NCI-H187 (cell line): ENCODE results near the gene ASXL1.
A peak's percentile ranks its signal among the peaks of the same experiment; 100 is the strongest.
"Not testable (repeated sequence)": the region's sequence is repeated elsewhere in the genome, so short reads cannot be mapped to it uniquely, and the experiment has no call there.

Experiments used
- DNase-seq, 2 experiments: peaks; one replicate each; lab custom pipeline; 2025; lab: John Stamatoyannopoulos, UW

Gene ASXL1

DNA sequence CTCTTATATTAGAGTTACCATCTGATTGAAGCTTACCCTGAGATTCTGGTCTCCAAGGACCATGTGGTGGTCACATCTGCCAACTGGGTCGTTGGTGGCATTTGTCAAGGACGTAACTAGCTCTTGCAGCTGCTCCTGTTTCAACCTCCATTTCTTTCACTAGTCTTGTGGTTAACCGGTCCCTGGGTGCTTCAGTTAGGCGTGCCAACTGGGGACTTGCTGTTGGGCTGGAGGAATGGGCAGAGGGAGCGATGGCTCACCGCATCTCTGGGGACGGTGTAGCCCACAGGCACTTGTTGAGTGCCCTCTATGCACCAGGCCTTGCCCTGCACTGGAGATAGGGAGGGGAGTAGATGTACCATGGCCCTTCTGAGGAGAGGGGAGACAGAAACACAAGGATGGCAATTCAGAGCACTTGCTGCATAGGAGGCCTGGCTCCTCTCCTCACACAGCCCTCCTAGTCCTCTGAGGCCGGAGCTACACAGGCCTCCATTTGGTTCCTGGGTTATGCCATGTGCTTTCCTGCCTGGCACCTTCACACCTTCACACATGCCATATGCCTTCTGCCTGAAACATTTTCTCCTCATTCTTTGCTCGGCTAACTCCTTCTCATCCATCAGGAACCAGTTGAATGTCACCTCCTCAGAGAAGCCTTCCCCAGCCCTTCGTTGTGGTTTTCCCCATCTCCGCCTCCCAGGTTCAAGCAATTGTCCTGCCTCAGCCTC, 20.0 kb upstream of the ASXL1 start:
- no peak for DNase-seq

DNA sequence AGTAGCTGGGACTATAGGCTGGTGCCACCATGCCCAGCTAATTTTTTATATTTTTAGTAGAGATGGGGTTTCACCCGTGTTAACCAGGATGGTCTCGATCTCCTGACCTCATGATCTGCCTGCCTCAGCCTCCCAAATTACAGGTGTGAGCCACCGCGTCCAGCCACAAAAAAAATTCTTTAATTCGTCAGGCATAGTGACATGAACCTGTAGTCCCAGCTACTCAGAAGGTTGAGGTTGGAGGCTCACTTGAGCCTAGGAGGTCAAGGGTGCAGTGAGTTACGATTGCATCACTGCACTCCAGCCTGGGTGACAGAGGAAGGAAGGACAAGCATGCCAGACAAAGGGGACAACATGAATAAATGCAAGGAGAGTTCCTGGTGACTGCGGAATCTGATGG, 19.5 kb upstream of the ASXL1 start:
- no peak for DNase-seq

DNA sequence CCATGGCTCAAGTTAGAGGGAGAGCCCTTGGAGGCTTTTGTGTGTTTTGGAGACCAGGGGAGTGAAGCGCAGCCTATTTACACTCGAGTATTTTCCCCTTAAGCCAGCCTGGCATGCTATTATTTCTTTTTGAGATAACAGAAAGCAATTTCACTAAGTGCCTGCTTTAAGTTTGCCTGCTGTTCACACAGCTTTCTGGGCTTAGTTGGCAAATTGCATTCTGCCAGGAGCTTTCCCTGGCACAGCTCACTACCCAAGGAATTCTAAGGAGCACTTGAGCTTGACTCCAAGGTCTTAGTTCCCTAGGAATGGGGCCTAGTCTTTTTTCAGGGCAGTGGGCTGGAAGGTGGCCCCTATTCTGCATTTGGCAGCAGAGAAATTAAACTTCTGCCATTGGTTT, 19.0 kb upstream of the ASXL1 start:
- DNase-seq = no peak

DNA sequence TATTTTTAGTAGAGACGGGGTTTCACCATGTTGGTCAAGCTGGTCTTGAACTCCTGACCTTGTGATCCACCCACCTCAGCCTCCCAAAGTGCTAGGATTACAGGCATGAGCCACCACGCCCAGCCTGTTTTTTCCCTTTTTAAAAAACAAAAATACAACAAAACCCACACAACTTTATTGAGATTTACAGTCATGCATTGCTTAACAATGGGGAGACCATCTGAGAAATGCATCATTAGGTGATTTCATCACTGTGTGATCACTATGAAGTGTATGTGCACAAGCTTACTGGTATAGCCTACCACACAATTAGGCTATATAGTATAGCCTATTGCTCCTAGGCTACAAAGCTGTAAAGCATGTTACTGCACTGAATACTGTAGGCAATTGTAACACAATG, 17.1 kb upstream of the ASXL1 start:
- DNase-seq = not testable (repeated sequence)

DNA sequence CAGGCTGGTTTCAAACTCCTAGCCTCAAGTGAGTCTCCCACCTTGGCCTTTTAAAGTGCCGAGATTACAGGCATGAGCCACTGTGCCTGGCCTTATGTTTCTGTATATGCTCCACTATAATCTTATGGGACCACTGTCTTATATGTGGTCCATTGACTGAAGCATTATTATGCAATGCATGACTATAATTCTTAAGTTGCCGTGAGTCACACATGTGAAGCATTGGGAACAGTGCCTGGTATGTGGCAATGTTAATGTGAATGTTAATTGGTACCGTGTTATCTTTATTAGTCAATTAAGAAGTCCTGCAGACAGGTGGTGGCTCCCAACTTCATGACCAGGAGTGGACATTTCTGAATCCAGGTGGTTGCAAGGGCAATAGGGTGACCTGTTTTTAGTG, 14.7 kb upstream of the ASXL1 start:
- DNase-seq = no peak

DNA sequence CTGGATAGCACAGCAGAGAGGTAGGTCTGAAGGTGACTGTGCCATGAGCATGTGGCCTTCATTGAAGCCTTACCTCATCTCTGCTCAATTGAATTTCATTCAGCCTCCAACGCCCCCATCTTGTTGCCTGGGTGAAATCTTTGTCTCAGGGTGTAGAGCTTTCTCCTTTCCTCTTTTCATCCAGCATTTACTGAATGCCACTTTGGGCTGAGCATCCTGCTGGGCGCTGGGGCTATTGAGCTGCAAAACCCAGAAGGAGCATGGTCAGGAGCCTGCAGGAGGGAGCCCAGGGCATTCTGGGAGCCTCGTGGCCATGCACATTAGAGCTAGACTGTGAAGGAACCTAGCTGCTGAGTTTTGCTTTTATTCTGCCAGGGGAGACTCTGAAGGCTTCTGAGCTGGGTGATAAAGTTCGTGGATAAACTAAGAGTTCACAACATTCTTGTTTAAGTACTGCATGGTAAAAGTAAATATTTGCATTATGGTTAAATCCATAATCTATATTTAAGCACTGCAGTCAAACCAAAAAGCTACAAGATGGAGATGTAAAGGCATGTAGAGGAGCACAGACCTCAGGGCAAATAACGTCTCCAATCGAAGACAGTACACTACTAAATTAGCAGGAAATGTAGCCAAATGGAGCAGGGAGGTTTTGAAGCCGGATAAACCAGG, 13.2 kb upstream of the ASXL1 start:
- no peak for DNase-seq

DNA sequence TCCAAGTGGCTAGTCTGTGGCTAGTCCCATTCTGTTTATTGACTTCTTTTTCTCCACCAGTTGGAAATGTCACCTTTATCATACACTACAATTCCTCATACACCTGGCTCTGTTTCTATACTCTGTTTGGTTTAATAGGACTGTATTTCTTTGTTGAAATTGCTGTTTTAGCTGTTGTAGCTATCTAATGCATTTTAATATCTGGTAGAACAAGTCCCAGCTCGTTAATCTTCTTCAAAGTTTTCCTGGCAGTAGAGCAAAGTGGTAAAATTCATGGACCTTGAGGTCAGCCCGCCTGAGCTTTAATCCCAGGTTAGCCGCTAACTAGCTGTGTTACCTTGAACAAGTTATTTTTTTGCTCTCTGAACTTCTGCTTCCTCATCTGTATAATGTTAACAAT, 9.9 kb upstream of the ASXL1 start:
- no peak for DNase-seq

DNA sequence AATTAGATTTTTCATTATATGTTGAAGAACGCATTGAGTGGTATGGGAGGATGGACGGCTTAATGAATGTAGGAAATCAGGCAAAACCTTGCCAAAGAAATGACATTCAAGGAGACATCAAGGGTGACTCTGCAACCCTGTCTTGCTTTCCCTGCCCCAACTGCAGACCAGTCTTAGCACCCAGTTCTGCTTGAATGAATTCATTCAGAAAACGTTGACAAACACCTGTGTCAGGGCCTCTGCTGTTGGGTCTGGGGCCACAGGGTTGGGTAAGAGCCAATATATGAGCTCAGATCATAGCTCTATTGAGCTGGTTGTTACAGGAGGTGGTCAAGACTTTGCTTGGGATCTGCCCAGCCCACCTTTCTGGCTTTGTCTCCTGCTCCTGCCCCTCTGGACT, 7.7 kb upstream of the ASXL1 start:
- no peak for DNase-seq

DNA sequence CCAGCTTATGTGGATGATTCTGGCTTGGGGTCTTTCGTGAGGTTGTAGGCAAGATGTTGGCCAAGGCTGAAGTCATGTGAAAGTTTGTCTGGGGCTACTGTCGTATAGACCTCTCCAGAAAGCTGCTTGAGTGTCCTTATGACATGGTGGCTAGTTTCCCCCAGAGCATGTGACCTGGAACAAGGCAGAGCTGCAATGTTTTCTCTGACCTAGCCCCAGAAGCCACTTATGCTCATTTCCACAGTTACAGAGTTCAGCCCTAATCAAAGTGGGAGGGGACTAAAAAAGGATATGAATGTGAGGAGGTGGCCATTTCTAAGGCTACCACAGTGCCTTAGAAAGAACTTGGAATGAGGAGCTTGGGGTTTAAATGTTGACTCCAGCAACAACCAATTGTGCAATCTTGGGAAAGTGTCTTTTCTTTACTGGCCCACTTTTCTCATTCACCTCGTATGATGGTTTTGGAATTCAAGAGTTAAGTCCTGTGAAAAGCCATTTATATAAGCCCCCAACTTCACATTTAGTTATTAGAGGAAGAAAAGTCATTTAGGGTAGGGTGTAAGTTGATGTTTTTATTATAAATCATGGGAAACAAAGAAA, 5.9 kb upstream of the ASXL1 start:
- no peak for DNase-seq

DNA sequence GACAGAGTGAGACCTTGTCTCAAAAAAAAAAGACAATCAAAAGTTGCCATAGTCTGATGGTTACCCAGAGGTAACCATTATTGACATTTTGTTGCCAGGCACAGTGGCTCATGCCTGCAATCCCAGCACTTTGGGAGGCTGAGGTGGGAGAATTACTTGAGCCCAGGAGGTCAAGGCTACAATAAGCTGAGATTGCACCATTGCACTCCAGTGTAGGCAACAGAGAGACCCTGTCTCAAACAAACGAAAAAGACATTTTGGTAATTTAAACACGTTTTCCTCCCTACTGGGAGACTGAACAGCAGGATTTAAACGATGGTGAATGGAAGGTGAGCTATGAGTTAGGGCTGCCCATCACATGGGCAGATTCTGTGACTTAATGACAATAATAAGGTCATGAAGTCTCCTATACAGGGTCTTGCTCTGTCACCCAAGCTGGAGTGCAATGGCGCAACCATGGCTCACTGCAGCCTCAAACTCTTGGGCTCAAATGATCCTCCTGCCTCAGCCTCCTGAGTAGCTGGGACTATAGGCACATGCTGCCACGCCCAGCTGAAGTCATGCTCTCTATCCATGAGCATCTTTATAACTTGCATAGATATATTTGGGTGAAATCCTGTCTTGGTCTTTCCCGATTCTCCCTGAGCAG, 4.2 kb upstream of the ASXL1 start:
- no peak for DNase-seq

DNA sequence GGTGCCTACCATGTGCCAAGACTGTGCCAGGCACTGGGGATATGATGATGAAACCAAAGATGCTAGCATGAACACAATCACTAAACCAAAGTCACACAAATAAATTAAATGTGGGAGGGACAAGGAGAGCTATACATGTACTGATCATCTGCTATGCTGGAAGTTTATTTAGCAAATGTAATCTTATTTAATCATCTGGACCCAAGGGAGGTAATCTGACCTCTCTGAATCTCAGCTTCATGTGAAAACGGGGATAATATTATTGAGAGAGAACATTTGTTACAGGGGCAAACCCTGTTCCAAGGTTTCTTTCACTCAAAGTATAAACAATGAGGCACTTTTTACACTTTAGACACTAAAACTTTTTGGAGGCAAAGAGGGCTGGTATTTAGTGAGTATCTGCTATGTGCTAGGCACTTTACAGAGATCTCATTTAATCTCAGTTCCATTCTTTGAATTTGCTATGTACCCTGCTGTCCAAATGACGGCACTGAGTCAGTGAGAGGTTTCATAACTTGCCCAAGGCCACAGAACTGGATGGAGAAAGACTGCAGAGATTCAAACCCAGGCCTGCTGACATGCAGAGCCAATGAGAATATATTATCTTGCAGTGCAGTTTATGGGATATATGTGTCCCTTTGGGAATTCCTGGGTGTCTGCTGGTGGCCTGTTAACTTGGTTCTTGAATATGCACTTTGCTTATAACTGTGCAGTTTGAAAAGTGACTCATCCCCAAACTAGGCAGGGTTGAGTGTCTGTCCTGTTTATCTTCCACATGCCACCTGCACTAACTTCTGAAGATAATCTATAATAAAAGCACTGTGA, 3.3 kb upstream of the ASXL1 start:
- DNase-seq = no peak

DNA sequence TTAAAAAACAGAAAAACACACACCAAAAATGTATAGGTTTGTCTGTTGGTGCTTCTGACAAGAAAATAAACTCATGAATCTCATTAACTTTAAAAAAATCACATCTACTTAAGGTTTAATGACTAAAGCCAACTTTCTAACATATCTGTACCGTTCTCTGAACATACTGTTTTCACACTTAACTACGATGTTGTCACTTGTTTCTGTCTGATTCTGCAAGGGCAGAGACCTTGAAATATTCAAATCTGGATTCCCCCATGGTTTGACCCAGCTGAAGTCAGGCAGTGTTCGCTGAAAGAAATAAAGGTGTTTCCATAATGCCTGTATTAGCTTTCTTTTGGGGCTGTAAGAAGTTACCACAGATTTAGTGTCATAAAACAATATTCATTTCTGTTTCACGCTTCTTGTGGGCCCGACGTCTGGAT, 2.7 kb upstream of the ASXL1 start:
- no peak for DNase-seq

DNA sequence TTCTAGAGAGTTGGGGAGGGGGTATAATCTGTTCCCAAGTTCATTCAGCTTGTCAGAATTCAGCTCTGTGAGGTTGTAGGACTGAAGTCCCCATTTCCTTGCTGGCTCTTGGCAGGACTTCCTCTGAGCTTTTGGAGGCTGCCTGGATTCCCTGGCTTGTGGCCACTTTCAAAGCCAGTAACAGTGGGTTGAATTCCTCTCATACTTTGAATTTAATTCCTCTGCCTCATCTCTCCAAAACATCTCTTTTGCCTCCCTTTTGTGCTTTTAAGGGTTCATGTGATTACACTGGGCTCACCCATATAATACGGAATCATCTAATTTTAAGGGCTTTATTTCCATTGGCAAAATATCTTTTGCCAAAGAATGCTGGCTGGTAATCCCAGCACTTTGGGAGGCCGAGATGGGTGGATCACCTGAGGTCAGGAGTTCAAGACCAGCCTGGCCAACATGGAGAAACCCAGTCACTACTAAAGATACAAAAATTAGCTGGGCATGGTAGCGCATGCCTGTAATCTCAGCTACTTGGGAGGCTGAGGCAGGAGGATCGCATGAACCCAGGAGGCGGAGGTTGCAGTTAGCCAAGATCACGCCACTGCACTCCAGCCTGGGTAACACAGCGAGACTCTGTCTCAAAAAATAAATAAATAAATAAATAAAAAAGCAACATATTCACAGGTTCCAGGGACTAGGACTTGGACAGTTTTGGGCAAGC, 2.1 kb upstream of the ASXL1 start:
- DNase-seq = not testable (repeated sequence)

DNA sequence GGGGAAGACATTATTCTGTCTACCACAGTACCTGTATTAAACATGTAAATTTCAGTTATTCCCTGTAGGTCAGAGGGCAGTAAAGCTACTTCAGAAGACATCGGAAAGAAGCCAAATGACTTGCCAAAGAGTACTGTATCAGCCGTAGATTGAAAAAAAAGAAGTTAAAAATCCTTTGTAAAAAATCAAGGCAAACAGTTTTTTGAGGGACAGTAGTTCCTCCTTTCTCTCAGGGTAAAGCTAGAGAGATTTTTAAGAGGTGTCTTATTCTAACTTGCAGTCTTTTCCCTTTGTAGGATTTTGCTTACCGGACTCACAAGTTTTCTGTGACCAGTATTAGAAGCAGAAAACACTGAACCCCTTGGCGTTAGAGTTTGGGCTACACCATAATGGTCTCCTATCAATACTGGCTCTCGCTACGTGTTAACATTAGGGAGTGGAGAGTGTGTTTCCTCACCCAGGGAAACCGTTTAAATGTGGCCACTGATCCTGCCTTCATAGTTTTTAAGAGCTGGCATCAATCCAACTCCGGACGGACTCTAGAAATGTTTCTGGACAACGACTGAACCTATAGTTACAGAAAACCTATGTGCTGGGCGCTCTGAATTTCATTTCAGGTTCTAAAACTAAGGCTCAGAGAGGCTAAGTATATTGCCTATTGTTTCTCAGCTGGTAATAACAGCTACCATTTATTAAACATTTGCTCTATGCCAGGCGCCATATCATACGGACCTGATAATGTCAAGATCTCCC, 1.3 kb upstream of the ASXL1 start:
- DNase-seq = no peak

DNA sequence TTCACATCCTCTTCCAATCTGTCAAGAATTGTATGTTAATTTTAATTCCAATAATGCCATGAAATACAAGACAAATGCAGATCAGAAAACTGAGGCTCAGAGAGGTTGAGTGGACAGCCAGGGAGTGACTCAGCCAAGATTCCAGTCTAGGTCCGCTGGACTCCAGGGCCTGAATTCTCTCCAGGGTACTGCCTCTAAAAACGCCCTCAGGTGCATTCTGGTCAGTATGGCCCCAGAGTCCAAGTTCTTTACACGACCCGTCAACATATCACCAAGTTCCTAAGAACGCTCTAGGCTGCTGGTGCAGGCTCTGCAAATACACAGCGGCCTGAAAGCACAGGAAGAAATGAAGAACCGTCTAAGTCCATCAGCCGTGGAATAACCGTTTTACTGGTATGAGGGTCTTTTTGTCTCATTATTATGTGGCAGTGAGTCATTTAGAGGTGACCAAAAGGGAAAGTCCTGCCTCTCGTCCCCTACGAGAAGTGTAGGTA, 709 bp upstream of the ASXL1 start:
- no peak for DNase-seq

DNA sequence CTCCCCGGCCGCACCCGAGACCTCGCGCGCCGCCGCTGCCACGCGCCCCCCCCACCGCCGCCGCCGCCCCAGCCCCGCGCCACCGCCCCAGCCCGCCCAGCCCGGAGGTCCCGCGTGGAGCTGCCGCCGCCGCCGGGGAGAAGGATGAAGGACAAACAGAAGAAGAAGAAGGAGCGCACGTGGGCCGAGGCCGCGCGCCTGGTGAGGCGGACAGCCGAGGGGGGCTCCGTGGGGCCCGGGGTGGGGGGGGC, 426 bp downstream of the ASXL1 start:
- DNase-seq = no peak

DNA sequence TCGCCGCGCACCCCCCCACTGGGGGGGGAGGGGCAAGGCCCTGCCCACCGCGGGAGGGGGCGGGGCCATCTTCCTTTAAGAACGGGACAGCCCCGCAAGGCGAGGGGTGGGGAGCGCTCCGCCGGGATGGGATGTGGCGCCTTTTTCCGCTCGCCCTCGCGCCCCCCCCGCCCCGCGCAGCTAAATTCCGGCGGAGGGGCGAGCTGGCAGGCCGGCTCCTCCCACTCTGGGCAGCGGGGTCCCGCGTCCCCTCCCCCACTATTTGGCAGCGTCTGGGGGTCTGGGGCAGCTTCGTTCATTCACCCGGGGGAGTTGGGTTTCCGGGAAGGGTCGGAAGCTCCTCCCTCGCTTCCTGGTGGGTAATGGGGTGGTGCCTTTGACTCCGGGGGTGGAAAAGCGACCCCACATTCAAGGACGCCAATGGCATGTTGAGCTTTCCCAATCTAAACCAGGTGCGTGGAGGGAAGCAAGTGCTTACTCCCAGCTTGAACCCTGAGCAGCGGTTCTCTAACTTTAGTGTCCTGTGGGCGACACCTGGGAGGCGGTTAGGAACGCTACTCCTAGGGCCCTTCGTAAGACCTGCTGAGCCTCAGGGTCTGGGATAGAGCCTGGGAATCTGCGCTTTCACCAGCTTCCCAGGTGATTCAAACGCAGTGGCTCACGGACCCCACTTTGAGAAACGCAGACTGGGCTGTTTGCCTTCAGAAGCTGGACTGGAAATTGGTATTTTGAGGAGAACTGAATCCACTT, 927 bp downstream of the ASXL1 start:
- peak in 1 of 2 experiments; percentile 24 for DNase-seq

DNA sequence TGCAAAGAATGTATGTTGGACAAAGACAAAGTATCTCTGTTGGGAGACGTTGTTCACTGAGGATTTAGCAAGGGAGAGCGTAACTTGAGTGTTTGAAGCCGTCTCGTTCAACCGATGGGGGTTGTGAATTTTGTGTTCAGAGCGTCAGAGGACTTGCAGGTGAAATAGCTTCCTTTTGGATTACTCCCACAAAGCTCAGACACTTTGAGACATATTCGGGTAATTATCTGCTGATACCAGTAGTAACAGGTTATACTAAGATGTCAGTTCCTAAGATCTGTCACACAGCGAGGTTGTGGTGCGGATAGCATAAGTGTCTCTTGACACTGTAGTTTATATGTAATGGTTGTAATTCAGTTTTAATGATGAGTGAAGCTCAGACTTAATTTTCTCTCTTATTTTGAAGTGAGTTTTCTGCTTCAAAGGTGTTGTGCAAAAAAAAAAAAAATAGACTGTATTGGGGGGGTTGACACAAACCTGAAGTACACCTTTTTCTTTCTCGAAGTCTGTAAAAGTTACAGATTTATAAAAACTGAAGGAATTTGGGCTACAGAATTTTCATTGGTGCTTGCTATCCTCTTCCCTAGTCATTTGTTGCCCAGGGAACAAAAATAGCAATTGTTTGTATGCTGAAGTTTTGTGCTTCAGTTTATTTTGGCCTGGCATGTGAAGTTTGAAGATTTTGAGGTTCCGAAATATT, 1.7 kb downstream of the ASXL1 start:
- DNase-seq = no peak

DNA sequence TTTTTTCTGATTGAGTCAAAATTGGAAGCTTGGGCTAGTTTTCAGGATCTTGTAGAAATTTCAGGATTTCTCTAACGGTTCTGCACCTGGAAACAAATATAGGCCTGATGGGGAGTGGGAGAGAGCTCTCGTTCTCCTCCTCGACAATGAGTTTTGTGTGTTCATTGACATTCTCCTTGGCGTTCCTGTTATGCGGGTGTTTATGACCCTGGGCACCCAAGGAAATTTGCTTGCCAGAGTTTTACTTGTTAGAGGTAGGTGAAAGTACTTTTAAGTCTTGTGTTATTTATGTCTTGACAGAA, 2.2 kb downstream of the ASXL1 start:
- DNase-seq = no peak

DNA sequence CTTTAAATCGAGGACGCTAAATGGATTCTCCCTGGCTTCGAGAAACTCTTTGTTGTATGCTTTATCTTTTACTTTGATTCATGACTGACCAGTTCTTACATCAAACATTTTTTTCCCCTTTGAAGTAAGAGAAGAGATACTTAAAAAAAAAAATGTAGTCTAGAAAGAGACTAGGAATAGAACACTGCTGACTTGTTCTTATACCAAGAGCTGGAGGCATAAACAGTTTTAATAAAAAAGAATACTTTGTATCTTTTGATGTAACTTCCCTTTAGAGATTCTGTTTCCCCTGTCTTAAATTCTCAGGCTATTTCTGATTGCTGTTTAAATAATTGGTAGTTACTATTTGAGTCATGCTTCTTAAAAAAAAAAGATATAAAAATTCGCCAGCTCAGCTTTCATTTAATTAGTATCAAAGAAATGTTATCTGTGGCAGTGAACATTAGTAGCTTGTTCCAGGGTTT, 4.8 kb downstream of the ASXL1 start:
- no peak for DNase-seq
